ENCODE measurements around the gene SP5. TPM values are rescaled to one million over a fixed set of nuclear protein-coding genes. Genes with fewer than 3 reads are reported as not detected.

The SP5 gene
- total RNA-seq, 1 experiment from 2014 or later = 0.98 TPM

- Histone ChIP-seq H3K27me3 (ENCODE audit: insufficient read depth, low read length) (no peaks in the 10 kb centered on the region), H3K4me3 (replicated peaks in 1 of 2; ENCODE audit: low read depth in 1 of 2, low read length in 2 of 2) (peak overlapping the region; percentile 43 to 59), H3K36me3 (ENCODE audit: control insufficient read depth in 1 of 2, insufficient read depth in 2 of 2, low read length in 2 of 2) (no peaks in the 10 kb centered on the region), H3K79me2 (ENCODE audit: insufficient read depth, low read length) (no peaks in the 10 kb centered on the region), H3K9ac (ENCODE audit: low read length) (peak overlapping the region; percentile 49), H4K20me1 (ENCODE audit: insufficient read depth) (no peaks in the 10 kb centered on the region), H2AFZ (ENCODE audit: low read depth, low read length, poor library complexity, severe bottlenecking) (peak overlapping the region; percentile 68), H3K4me2 (ENCODE audit: low read length) (peak overlapping the region; percentile 92), H3K9me2 (ENCODE audit: insufficient read depth) (no peaks in the 10 kb centered on the region), H3K4me1 (ENCODE audit: control insufficient read depth in 1 of 2, insufficient read depth in 2 of 2, low read length in 2 of 2) (peaks cover 3 to 21% of the 10 kb centered on the region in 2 experiments; a peak in 3 of 4 replicates), H3K9me3 (ENCODE audit: control insufficient read depth in 1 of 2, insufficient read depth in 1 of 2, low read depth in 1 of 2, low read length in 2 of 2) (no peaks in the 10 kb centered on the region), H3K27ac (ENCODE audit: low read depth, low read length) (peak overlapping the region; percentile 15; the same call in 1 of the 2 replicates)
- BruUV-seq (replicated peaks) = no TSS peak
- intact Hi-C loops (cut with micrococcal nuclease) = no loop called here
- ATAC-seq = peak; percentile 82
- TF ChIP-seq ATF3 (IDR thresholded peaks at IDR 0.05) (no peak), YY1 (IDR thresholded peaks at IDR 0.05; ENCODE audit: extremely low read depth, insufficient replicate concordance, low read depth, low read length) (no peak), CTCF (IDR thresholded peaks at IDR 0.05 in 2 of 3, conservative IDR thresholded peaks at IDR 0.05 in 1 of 3; ENCODE audit: borderline replicate concordance in 1 of 3, insufficient read depth in 1 of 3, low read depth in 2 of 3, low read length in 2 of 3) (no peak), ZBTB33 (IDR thresholded peaks at IDR 0.05; ENCODE audit: extremely low read depth, insufficient replicate concordance, low read length) (no peak), ZFX (IDR thresholded peaks at IDR 0.05) (no peak), SP1 (IDR thresholded peaks at IDR 0.05; ENCODE audit: low read depth) (no peak), EZH2 (IDR thresholded peaks at IDR 0.05) (no peak), TCF7L2 (IDR thresholded peaks at IDR 0.05; ENCODE audit: borderline replicate concordance, extremely low read depth, insufficient read depth, insufficient read length) (no peak), MAX (IDR thresholded peaks at IDR 0.05) (no peak), SIN3A (IDR thresholded peaks at IDR 0.05; ENCODE audit: low read depth) (no peak), CBX3 (IDR thresholded peaks at IDR 0.05; ENCODE audit: low read depth) (no peak), EZH2phosphoT487 (IDR thresholded peaks at IDR 0.05; ENCODE audit: borderline replicate concordance) (no peak), SRF (IDR thresholded peaks at IDR 0.05; ENCODE audit: low read depth) (no peak), FOSL1 (IDR thresholded peaks at IDR 0.05; ENCODE audit: low read depth) (no peak), POLR2A (IDR thresholded peaks at IDR 0.05; ENCODE audit: borderline replicate concordance, extremely low read depth, insufficient read depth, insufficient read length) (no peak), JUND (IDR thresholded peaks at IDR 0.05) (no peak), RAD21 (IDR thresholded peaks at IDR 0.05; ENCODE audit: low read depth) (no peak), EGR1 (IDR thresholded peaks at IDR 0.05; ENCODE audit: low read depth) (no peak)
- DNase-seq (ENCODE audit: low read depth, low spot score) = no peak
- ChIA-PET POLR2A (no interaction called here), CTCF (no interaction called here), RAD21 (ENCODE audit: low non-redundant PET in 1 of 2, low total read pairs in 2 of 2, uncharacterized antibody in 2 of 2, unreplicated experiment in 2 of 2) (no interaction called here)
Observed at GRCh38 chr2:170714381-170715061, 616 bp upstream of the SP5 start.
